ENCODE results near the gene IGFN1.

GRCh38 chr1:201184307-201185122 lies 6.1 kb upstream of the IGFN1 start:
- TF ChIP-seq CTCF (IDR thresholded peaks at IDR 0.05) (peak in 1 of 3 experiments; percentile 38), POLR2A (IDR thresholded peaks at IDR 0.05) (no peak)
